RCC 7860 (cell line): Measurements from ENCODE around the gene PTGS2.
"Not testable (repeated sequence)": the region's sequence is repeated elsewhere in the genome, so short reads cannot be mapped to it uniquely, and the experiment has no call there.

ENCODE experiments used
- DNase-seq: peaks from one replicate; pipeline ENCODE4 v3.0.0-alpha.2; 2015; ENCODE audit warnings: low spot score
- FAIRE-seq: peaks from 2 replicates; lab custom pipeline; 2012; peaks lifted over from hg19 to GRCh38; lab: Jason Lieb, UNC

The PTGS2 gene

DNA sequence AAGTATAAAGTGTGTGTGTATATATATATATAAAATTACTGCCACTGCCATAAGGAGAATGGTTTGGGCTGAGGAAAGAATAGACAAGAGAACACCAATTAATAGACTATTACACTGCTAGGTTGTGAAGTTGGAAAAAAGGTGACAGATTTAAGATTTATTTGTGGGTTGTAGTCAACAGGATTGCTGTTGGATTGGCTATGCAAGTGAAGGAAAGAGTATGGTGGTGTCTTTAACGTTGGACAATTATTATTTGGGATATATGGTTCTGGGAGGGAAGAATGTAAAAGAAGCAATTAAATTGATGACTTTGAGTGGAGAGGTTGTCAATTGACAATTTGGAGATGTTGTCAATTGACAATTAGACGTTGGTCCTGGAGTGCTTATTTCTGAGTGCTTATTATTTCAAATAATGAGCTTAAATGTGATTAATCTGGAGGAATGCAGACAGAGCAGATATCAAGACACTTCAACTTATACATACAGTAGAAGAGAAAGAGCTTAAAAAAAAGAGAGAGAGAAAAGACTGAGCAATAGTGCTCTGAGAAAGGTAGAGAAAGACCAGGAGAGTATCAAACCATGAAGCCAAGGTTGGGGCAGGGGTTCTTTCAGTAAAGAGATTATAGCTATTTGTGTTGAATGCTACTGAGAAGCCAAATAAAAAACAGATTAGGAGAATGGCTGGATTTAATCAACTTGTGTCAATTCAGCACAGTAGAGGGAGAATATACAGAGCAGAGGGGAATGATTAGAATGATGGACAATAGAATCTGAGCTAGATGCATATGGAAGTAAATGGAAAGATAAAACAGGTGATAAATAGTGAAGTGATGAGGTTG lies 9.7 kb downstream of the PTGS2 start:
- FAIRE-seq (no peak), DNase-seq (no peak)

DNA sequence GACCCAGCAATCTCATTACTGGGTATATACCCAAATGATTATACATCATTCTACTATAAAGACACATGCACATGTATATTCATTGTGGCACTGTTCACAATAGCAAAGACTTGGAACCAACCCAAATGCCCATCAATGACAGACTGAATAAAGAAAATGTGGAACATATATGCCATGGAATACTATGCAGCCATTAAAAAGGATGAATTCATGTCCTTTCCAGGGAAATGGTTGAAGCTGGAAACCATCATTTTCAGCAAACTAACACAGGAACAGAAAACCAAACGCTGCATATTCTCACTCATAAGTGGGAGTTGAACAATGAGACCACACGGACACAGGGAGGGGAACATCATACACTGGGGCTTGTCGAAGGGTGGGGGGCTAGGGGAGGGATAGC lies 10.4 kb downstream of the PTGS2 start:
- DNase-seq, FAIRE-seq: not testable (repeated sequence)

DNA sequence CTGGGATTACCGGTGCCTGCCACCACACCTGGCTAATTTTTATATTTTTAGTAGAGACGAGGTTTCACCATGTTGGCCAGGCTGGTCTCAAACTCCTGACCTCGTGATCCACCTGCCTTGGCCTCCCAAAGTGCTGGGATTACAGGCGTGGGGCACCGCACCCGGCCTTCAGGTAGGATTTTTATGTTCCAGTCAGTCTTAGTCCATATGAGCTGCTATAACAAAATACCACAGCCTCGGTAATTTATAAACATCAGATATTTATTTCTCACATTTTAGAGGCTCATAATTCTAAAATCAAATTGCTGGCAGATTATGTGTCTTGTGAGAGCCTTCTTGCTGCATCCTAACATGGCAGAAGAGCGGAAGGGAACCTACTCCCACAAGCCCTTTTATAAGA lies 16.0 kb downstream of the PTGS2 start:
- not testable (repeated sequence) for FAIRE-seq, DNase-seq

DNA sequence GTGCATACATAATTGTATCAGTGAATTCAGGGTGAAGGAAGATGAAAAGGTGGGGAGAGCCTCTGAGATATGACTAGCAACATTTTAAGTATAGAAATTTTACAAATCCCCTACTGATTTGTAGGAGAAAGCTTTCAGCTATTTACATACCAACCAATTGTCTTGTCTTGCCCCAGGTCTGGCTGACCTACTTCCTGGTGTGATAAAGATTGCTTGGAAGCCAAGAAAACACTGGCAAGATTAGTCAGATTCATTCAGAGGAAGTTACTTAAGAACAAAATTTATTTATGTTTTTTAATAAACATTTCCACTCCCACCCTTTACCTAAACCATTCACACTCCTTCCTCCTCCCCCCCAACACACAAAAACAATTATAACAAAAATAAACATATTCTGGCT lies 17.5 kb downstream of the PTGS2 start:
- no peak for FAIRE-seq
- no peak for DNase-seq

DNA sequence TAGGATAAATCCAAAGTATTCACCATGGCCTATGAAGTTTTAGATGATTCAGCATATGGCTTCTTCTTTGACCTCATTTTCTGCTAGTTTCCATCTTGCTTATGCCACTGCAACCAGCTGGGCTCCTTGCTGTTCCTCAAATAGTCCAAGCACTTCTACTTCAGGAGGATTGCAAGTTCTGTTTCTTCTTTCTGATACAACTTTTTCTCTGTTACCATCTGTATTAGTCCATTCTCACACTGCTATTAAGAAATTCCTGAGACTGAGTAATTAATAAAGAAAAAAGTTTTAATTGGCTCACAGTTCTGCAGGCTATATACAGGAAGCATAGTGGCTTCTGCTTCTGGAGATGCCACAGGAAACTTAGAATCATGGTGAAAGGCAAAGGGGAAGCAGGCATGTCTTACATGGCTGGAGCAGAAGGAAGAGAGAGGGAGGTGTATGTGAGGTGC lies 20.3 kb downstream of the PTGS2 start:
- FAIRE-seq (no peak), DNase-seq (no peak)

DNA sequence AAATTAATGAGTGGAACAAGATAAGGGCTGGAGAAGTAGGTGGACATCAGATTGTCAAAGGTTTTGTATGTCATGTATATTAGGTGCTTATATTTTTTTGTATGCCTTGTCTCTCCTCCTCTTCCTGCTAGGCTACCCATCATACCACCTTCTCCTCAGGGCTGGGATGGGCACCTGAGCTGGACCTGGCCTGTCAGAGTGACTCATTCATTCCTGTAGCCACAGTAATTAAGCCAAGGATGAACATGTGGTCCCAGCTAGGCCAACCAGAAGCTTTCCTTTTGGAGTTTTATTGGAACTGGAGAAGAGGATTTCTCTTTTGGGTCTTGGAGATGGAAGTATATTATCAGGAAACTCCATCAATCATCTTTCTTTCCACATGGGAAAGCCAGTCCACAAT lies 21.2 kb downstream of the PTGS2 start:
- FAIRE-seq (no peak), DNase-seq (no peak)

DNA sequence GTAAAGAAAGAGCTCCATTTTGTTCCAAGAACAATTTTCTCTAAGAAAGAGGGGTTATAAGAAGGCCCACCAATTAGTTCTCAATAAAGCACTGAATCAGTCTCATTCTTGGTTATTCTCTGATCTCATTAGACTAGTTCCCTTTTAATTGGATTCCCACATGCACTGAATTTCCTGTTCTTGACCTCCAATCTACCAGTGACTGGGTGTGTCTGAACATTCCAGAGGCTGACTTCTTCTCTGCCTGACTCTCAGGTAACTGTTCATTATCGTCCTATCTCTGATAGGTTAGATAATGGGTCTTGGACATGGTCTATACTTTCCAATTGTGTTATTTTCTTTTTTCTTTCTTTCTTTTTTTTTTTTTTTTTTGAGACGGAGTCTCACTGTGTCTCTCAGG lies 22.7 kb downstream of the PTGS2 start:
- DNase-seq (no peak), FAIRE-seq (no peak)

DNA sequence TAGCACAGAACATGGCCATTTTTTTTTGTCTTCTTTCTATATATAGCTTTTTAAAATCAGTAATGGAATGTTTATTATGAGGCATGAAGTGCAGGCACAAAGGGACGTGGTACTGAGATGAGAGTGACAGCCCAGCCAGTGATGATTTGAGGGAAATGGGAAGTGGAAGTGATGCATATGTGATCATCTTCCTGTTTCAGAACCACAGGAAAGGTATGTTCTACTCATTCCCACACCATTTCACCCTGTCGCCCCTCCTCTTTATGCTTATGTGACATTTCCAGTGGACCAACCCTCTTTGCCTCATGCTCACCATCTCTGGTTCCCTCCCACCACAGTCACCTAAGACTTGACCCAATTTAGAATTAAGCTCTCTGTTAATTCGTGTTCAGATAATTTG lies 24.3 kb downstream of the PTGS2 start:
- no peak for FAIRE-seq
- no peak for DNase-seq

DNA sequence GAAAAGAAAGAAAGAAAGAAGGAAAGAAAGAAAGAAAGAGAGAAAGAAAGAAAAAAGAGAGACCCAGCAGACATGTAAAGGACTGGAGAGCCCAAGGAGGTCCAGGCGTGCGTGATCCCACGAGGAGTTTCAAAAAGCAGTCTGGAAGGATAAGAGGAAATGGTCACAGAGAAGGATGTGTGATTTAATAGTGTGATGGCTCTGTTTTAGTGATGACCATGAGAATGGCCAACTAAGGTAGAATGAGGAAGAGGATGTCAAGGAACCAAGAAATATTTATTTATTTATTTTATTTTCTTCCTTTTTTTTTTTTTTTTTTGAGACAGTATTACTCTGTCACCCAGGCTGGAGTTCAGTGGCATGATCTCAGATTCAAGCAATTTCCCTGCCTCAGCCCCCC lies 25.5 kb downstream of the PTGS2 start:
- FAIRE-seq (no peak), DNase-seq (no peak)

DNA sequence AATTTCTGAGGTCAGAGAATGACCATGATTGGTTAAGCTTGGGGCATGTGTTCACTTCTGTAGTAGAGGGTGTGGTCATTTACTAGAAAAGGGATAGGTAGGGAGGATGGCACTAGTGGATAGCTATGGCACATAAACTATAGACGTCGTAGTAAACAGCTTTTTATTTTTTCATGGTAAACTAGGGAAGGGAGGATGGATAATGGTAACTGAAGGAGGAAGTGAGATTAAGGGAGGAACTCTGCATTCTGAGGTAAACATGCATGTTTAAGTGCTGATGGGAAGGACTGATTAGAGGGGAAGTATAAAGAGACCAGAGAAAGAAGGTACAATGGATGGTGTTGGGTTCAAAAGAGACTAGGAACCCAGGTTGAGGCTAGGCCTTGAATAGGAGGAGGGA lies 26.9 kb downstream of the PTGS2 start:
- FAIRE-seq: no peak
- DNase-seq: no peak

DNA sequence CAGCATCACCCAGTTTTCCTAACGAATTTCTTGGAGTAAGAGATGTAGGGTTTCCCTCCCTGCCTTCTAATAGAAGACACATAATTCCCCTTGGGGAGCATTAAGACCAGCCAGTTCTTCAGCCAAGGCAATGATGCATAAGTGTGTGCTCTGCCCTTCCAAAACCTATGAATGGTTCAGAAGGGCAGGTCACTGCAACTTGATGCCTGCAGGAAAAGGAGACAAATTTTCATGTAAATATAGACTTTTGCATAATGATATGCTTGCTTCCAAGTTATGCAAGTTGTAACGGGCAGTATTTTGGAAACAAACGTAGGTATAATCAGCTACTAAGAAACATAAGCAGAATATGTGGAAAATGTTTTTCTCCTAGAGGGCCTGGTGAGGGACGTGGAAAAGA lies 31.6 kb downstream of the PTGS2 start:
- FAIRE-seq (no peak), DNase-seq (no peak)

DNA sequence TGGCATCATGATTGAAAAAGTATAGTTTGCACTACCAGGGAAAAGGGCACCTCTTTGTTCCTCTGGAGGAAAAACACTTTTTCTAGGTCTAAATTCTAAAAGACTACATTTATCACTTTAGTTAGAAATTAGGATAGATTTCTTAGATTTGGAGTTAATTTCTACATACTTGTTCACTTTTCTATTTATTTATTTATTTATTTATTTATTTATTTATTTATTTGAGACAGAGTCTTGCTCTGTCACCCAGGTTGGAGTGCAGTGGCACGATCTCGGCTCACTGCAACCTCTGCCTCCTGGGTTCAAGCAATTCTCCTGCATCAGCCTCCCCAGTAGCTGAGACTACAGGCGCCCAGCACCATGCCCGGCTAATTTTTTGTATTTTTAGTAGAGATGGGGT lies 32.2 kb downstream of the PTGS2 start:
- not testable (repeated sequence) for DNase-seq, FAIRE-seq

DNA sequence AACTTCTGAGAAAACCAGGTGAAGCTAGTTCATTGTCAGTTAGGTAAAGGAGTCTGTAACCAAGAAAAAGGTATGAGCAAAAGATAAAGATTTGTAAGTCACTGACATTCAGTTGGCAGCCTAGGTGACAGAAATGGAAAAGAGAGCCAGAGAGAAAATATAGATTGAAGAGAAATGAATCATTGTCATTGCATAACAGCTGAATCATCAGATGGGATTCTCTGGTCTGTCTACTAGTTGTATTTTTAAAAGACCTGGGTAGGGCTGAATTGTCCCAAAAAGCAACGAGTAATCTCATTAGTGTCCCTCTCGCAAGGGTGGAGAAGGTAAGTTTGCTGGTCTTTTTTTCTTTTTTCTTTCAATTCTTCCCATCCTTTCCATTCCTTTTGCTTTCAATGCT lies 36.6 kb downstream of the PTGS2 start:
- DNase-seq: no peak
- FAIRE-seq: no peak

DNA sequence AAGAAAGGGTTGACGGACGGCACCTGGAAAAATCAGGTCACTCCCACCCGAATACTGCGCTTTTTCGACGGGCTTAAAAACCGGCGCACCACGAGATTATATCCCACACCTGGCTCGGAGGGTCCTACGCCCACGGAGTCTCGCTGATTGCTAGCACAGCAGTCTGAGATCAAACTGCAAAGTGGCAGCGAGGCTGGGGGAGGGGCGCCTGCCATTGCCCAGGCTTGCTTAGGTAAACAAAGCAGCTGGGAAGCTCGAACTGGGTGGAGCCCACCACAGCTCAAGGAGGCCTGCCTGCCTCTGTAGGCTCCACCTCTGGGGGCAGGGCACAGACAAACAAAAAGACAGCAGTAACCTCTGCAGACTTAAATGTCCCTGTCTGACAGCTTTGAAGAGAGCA lies 42.7 kb downstream of the PTGS2 start:
- not testable (repeated sequence) for FAIRE-seq, DNase-seq

DNA sequence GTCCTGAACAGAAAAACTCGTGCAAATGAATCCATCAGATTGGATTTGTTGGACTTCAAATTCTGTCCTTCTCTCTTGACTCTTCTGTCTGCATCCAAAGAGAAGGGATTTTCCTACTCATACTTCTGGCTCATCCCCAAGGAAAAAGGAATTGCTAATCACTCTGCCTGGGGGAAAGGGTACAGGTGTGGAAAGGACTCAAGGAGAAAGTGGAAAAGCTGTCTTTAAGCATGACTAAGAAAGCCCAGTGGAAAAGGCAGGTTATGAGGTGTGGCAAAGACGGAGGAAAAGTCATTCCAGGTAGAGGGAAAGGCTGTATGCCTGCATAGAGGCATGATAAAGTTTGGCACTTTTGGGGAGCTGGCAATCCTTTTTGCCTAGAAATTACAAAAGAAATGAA lies 43.4 kb downstream of the PTGS2 start:
- FAIRE-seq (no peak), DNase-seq (no peak)

DNA sequence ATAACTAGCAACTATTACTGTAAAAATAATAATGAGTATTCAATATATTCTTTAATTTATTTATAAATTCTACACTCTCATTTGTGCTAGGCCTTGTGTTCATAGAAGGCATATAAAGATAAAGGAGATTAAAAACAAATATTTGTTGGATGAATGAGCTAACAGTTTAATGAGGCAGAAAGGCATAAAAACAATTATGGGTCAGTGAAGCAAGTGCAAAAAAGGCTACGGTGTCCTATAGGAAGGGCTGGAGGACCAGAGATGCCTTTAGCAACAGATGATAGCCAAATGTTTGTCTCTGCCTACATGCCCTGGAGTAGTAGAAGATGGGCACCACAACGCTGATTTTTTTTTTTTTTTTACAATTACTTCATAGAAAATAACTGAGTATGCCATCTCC lies 45.7 kb downstream of the PTGS2 start:
- DNase-seq (no peak), FAIRE-seq (no peak)

DNA sequence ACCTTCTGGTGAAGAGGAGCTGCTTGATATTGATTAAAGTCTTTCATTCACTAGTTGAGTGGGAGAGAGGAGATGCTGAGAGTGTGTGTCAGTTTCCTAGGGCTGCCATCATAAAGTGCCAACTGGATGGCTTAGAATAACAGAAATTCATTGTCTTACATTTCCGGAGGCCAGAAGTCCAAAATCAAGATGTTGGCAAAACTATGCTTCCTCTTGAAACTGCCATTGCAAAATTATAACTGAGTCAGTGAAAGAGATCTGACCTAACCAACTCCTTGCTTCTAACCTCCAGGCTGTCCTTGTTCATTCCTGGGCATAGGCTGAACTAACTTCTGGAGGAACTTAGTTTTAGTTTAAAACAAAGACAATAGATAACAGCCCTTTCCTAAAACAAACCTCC lies 47.1 kb downstream of the PTGS2 start:
- DNase-seq (no peak), FAIRE-seq (no peak)

DNA sequence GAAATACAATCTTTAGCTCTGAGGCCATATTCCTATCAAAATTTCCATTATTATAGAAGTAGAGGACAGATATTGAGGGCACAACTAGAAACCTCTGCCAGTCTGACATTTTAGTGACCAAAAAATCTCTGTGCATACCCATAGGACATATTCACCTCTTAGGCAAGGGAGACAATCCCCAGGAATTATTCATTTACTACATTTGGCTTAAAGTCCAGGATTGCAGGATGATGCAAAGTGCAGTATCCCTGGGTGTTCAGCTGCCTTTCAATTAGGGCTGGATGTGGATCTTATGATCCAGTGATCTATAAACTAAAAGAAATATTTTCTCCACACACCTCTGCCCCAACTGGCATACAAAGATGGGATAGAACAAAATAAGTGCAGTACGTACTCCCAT lies 50.9 kb downstream of the PTGS2 start:
- DNase-seq: no peak
- FAIRE-seq: no peak

DNA sequence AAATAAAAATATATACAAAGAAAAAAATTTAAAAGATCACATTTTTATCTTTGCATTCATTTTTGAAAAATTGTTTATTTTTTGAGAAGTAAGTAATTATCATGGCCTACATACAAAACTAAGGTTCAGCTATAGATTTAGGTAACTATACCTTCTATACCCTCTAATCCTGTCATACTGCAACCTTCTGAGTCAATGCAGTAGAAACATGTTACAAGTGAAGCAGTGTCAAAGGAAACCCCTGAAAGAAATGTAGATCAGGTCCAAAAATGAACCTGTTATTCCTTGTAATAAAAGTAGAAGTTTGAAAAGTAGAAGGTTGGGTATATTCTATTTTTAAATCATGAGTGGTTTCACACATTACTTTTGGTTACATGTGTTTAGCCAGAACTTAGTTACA lies 51.3 kb downstream of the PTGS2 start:
- DNase-seq (no peak), FAIRE-seq (no peak)

DNA sequence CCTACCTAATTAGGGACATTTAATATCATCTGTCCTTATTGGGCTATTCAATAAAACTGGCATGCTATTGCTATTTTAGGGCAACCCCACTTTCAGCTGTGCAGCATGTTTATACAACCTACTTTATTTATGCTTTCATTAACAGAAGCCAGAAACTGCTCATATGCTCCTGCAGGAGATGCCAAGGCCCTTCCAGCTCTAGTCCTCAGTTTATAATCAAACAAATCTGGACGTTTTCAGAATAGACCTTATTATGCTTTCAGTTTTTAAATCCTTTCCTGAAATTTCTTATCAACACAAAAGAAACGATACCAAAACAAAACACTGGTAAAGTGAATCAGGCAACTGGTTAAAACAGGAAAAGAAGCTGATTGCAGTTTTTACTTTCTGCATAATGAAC lies 53.2 kb downstream of the PTGS2 start:
- no peak for FAIRE-seq
- no peak for DNase-seq

DNA sequence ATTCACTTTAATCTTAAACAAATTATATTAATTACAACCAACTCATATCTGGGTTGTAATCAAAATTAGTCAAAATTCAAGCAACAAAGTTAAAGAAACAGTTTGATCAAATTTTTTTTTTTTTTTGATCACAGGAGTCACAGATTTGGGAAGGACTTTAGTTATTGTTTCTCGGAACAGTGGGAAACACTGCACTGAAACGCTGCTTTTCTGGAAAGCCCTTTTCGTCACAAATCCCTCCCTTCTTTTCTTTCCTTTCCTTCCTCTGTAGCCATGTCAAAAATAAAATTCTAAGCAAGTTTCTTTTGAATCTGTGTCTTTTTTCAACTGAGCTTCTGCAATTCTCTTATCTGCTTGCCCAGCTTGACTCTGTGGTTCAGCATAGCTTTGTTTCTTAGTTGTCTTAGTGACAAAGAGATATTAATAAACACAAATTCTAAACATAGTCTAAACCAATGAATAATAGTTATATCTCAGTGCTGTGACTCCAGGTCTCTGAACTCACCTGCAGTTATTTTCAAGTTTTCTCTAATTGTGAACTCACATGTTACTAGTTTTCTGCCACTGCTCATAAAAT lies 53.8 kb downstream of the PTGS2 start:
- no peak for DNase-seq
- FAIRE-seq: no peak

DNA sequence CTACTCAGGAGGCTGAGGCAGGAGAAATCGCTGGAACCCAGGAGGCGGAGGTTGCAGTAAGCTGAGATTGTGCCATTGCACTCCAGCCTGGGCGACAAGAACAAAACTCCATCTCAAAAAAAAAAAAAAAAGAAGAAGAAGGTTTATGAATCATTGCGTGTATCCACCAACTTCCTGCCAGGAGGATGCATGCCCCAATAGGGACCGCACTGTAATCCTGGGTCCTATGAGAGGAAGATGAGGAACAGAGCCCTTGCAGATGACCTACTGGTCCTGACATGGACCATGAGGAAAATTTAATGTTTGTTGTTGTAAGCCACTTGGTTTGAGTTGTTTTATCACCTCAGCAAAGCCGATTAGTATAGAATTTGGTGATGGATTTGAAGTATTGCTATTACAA lies 56.7 kb downstream of the PTGS2 start:
- DNase-seq: no peak
- FAIRE-seq: no peak
